Spinal cord (tissue), 10 donors: Measurements from ENCODE around the gene KCNJ6. TPM values are rescaled to one million over a fixed set of nuclear protein-coding genes. Genes with fewer than 3 reads are reported as not detected.

Source experiments
- DNase-seq, 6 donors: peaks; one replicate each; pipeline versions ENCODE4 v3.0.0 to v3.0.0-alpha.2; 2013 to 2015; ENCODE audit warnings: low spot score in 6 of 6, low read depth in 4 of 6
- H3K27ac ChIP-seq: one replicate; pipeline ENCODE4 v1.5.1; 2013; ENCODE audit warnings: low read depth, low read length, control low read depth
- H3K27me3 ChIP-seq: one replicate; pipeline ENCODE4 v1.6.1; 2013; ENCODE audit warnings: low read length; ENCODE audit not compliant: control insufficient read depth, insufficient read depth
- H3K36me3 ChIP-seq: one replicate; pipeline ENCODE4 v1.6.1; 2013; ENCODE audit warnings: low read length; ENCODE audit not compliant: control insufficient read depth, insufficient read depth
- H3K4me1 ChIP-seq: one replicate; pipeline ENCODE4 v1.6.1; 2013; ENCODE audit warnings: low read length; ENCODE audit not compliant: control insufficient read depth, insufficient read depth
- H3K4me3 ChIP-seq: one replicate; pipeline ENCODE4 v1.5.1; 2013; ENCODE audit warnings: low read depth, low read length, control low read depth
- H3K9me3 ChIP-seq: one replicate; pipeline ENCODE4 v1.6.1; 2013; ENCODE audit warnings: low read length; ENCODE audit not compliant: control insufficient read depth, insufficient read depth
- WGBS: methylation state at CpG from one replicate; pipeline ENCODE4 v1.1.5; 2013; ENCODE audit warnings: missing lambda C conversion rate; ENCODE audit not compliant: insufficient coverage; 5-methylcytosine and 5-hydroxymethylcytosine counted together
- polyA plus RNA-seq, 2 donors: library from polyadenylated mRNA; unstranded; fragments of 120-200 nt; gene quantifications; one replicate each; pipeline ENCODE4 v1.2.1, GENCODE V29; 2013; ENCODE audit not compliant: insufficient read length in 2 of 2
- total RNA-seq, 2 donors: library from RNA; depleted of rRNA in 1 of 2; stranded (reverse); fragments of 120-200 nt in 1 of 2; fragments of >200 nt in 1 of 2; gene quantifications; one replicate each; pipeline versions ENCODE4 v1.2.3 to v1.2.4, GENCODE V29; 2013 to 2014
- donor health status: healthy.

The KCNJ6 gene
- total and polyA plus RNA-seq, 4 donors, result 4.1 to 8.7 (median 4.8) TPM

DNA sequence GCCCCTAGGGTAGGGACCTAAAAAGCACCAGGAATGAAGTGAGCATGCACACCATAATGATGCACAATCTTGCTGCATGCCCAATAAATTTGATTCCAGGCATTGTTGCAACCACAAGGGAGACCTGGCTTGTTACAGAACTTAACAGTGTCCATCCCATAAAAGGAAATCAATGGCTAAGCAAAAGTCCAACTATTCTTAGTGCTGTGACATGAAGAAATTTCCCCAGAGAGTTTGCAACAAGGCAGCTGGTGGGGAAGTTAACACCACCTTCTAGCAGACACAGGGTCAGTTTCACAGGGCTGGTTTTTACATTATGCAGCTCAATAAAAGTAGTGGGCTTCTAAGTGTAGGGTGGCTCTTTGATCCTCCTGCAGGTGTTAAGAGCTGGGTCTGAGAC lies 221.1 kb downstream of the KCNJ6 start:
- Histone ChIP-seq H3K9me3 (no peaks in the 10 kb centered on the region), H3K4me1 (no peaks in the 10 kb centered on the region), H3K27ac (no peak overlapping the region), H3K36me3 (no peaks in the 10 kb centered on the region), H3K27me3 (no peaks in the 10 kb centered on the region), H3K4me3 (no peak overlapping the region)
- no peak for DNase-seq

DNA sequence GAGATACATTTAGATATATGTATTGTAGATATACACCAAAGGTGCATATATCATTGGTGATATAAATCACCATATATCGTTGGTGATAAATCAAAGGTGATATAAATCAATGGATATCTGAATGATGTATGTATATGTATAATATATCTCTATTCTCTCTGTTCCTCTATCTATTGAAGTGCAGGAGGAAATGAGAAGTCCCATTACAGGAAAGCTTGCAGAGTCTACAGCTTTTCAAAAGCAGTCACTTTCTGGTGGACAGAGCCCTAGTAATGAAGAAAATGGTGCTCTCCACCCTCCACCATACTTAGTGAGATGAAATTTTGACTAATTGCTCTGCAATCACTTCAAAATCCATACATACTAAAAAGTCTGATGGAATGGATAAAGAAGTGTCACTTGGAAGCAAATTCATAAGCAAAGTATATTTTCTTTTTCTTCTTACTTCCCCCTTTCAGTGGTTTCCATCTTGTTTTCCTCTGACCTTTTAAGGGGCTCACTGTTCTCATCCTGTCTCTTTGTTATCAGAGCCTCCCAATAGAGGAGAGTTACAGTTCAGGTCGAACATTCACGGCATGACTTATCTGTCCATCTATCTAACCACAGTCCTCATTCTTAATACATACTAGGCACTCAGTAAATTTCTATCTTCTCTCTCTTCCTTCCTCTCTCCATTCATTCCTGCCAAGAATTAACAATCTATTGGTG lies 227.2 kb downstream of the KCNJ6 start:
- Histone ChIP-seq H3K36me3 (no peaks in the 10 kb centered on the region), H3K4me3 (no peak overlapping the region), H3K27ac (no peak overlapping the region), H3K9me3 (no peaks in the 10 kb centered on the region), H3K27me3 (no peaks in the 10 kb centered on the region), H3K4me1 (peaks cover 7% of the 10 kb centered on the region)
- no peak for DNase-seq
- 80% methylated on average over 1 of the region's 3 CpGs for WGBS

GRCh38 chr21:37686991-37687810 lies 229.1 kb downstream of the KCNJ6 start:
- 35% methylated on average over 10 of the region's 12 CpGs for WGBS

GRCh38 chr21:37684547-37684946 lies 231.7 kb downstream of the KCNJ6 start:
- DNase-seq, result no peak

More at GRCh38 chr21:37686991-37687810, 229.1 kb downstream of the KCNJ6 start:
- no peaks in the 10 kb centered on the region for H3K36me3 ChIP-seq
- H3K4me3 ChIP-seq, result no peak overlapping the region
- H3K9me3 ChIP-seq, result no peaks in the 10 kb centered on the region
- peak in 2 of 6 donors; percentile 52 to 68 for DNase-seq
- peaks cover 16% of the 10 kb centered on the region for H3K4me1 ChIP-seq
- H3K27me3 ChIP-seq, result no peaks in the 10 kb centered on the region
- no peak overlapping the region for H3K27ac ChIP-seq

GRCh38 chr21:37684115-37684493 lies 232.2 kb downstream of the KCNJ6 start:
- Histone ChIP-seq H3K36me3 (no peaks in the 10 kb centered on the region), H3K27me3 (no peaks in the 10 kb centered on the region), H3K9me3 (no peaks in the 10 kb centered on the region), H3K4me3 (no peak overlapping the region), H3K27ac (no peak overlapping the region), H3K4me1 (peaks cover 16% of the 10 kb centered on the region)
- DNase-seq, result no peak
- WGBS, result 73% methylated on average over 4 of the region's 5 CpGs

More at GRCh38 chr21:37684547-37684946, 231.7 kb downstream of the KCNJ6 start:
- no peak overlapping the region for H3K27ac ChIP-seq
- WGBS, result no CpG with 5 or more reads among the region's 4 CpGs
- H3K4me1 ChIP-seq, result peaks cover 16% of the 10 kb centered on the region
- H3K4me3 ChIP-seq, result no peak overlapping the region
- H3K27me3 ChIP-seq, result no peaks in the 10 kb centered on the region
- no peaks in the 10 kb centered on the region for H3K36me3 ChIP-seq
- H3K9me3 ChIP-seq, result no peaks in the 10 kb centered on the region

GRCh38 chr21:37683396-37684114 lies 232.7 kb downstream of the KCNJ6 start:
- DNase-seq, result peak in 2 of 6 donors; percentile 19 to 55
- no peaks in the 10 kb centered on the region for H3K27me3 ChIP-seq
- no peaks in the 10 kb centered on the region for H3K9me3 ChIP-seq
- H3K4me1 ChIP-seq, result peaks cover 16% of the 10 kb centered on the region
- no peaks in the 10 kb centered on the region for H3K36me3 ChIP-seq
- no peak overlapping the region for H3K27ac ChIP-seq
- H3K4me3 ChIP-seq, result no peak overlapping the region
- 32% methylated on average over 8 of the region's 8 CpGs for WGBS

GRCh38 chr21:37682966-37683365 lies 233.3 kb downstream of the KCNJ6 start:
- peaks cover 16% of the 10 kb centered on the region for H3K4me1 ChIP-seq
- H3K27ac ChIP-seq, result no peak overlapping the region
- H3K9me3 ChIP-seq, result no peaks in the 10 kb centered on the region
- WGBS, result 60% methylated on average over 3 of the region's 6 CpGs
- no peaks in the 10 kb centered on the region for H3K36me3 ChIP-seq
- H3K27me3 ChIP-seq, result no peaks in the 10 kb centered on the region
- H3K4me3 ChIP-seq, result no peak overlapping the region
- peak in 2 of 6 donors; percentile 25 to 81 for DNase-seq

DNA sequence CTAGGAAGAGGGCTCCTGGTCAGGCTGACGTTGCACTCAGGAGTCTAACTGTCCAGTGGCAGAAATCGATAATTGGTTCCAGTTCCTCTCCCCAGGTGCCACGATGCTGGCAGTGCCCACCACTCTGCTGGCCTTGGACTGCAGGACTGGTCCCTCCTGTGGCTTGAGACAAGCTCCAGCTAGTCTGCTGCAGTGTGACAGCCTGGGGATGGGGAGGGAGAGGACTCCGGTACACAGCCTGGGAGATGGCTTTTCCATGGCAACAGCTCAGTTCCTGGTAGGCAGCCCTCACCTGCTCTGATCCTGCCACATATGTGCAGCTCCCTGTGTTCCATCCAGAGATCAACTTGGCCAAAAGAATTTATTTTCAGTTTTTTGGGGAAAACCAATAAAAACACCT lies 239.3 kb downstream of the KCNJ6 start:
- Histone ChIP-seq H3K4me3 (no peak overlapping the region), H3K27ac (no peak overlapping the region), H3K9me3 (no peaks in the 10 kb centered on the region), H3K4me1 (peaks cover 4% of the 10 kb centered on the region), H3K27me3 (no peaks in the 10 kb centered on the region), H3K36me3 (no peaks in the 10 kb centered on the region)
- DNase-seq, result no peak
- WGBS, result 81% methylated on average over 4 of the region's 4 CpGs

- Histone ChIP-seq H3K4me1 (peaks cover 4% of the 10 kb centered on the region), H3K9me3 (no peaks in the 10 kb centered on the region), H3K27me3 (no peaks in the 10 kb centered on the region), H3K36me3 (no peaks in the 10 kb centered on the region), H3K27ac (no peak overlapping the region), H3K4me3 (no peak overlapping the region)
- WGBS, result 9% methylated on average over 35 of the region's 35 CpGs
- DNase-seq, result peak in 5 of 6 donors; percentile 51 to 89 (median 69)
Measured at GRCh38 chr21:37675202-37675801, 241.0 kb downstream of the KCNJ6 start.
